WTC11 (cell line): Measurements from ENCODE around the gene MYO3A. TPM values are rescaled to one million over a fixed set of nuclear protein-coding genes. Genes with fewer than 3 reads are reported as not detected.

Experiments used
- ATAC-seq: fragments of 200-7000 bp; cut with Tn5 transposase; 2 replicates; pipeline ENCODE4 v1.10.0; 2021; ENCODE audit warnings: mild to moderate bottlenecking, moderate library complexity
- CTCF ChIA-PET: fragments of 300-600 bp; sonication (Branson Sonifier 250); formaldehyde crosslinking; loops from one replicate; lab custom pipeline; 2021; ENCODE audit warnings: antibody characterized with exemption; lab: Charles Lee
- POLR2A ChIA-PET: fragments of 350-600 bp; sonication (Branson Sonifier 250); formaldehyde crosslinking; loops from one replicate; lab custom pipeline; 2021; ENCODE audit warnings: antibody characterized with exemption; lab: Charles Lee
- DNase-seq: peaks from one replicate; pipeline ENCODE4 v3.0.0; 2021; ENCODE audit warnings: low spot score
- H3K27ac Mint-ChIP-seq: 2 replicates; pipeline ENCODE4 v1.8.0; 2021; ENCODE audit warnings: mixed read lengths
- H3K27me3 Mint-ChIP-seq: 2 replicates; pipeline ENCODE4 v1.8.0; 2021; ENCODE audit warnings: low read depth, mild to moderate bottlenecking, moderate library complexity, mixed read lengths
- H3K36me3 Mint-ChIP-seq: 2 replicates; pipeline ENCODE4 v1.8.0; 2021; ENCODE audit warnings: mixed read lengths
- H3K4me1 Mint-ChIP-seq: 2 replicates; pipeline ENCODE4 v1.8.0; 2022; ENCODE audit warnings: mixed read lengths
- H3K4me3 Mint-ChIP-seq: 2 replicates; pipeline ENCODE4 v1.8.0; 2021; ENCODE audit warnings: mild to moderate bottlenecking, moderate library complexity, mixed read lengths
- H3K9me3 Mint-ChIP-seq: 2 replicates; pipeline ENCODE4 v1.8.0; 2021; ENCODE audit warnings: mixed read lengths
- KAT7 ChIP-seq: sonication (generic); formaldehyde crosslinking; IDR thresholded peaks from 2 replicates; pipeline ENCODE4 v1.8.1; 2023; ENCODE audit warnings: missing genetic modification reagents, mild to moderate bottlenecking, borderline replicate concordance
- MYBL2 ChIP-seq: sonication (generic); formaldehyde crosslinking; IDR thresholded peaks from 2 replicates; pipeline ENCODE4 v1.8.1; 2023; ENCODE audit warnings: mild to moderate bottlenecking, moderate library complexity, missing genetic modification reagents
- NFATC4 ChIP-seq: fragments of 250-450 bp; sonication (Bioruptor Pico); IDR thresholded peaks from 2 replicates; pipeline ENCODE4 v1.9.0; 2021; ENCODE audit warnings: mild to moderate bottlenecking
- RELA ChIP-seq: sonication (generic); formaldehyde crosslinking; IDR thresholded peaks from 2 replicates; pipeline ENCODE4 v1.8.1; 2022; ENCODE audit warnings: missing genetic modification reagents, mild to moderate bottlenecking, borderline replicate concordance
- SOX15 ChIP-seq: fragments of 250-450 bp; sonication (Bioruptor Pico); IDR thresholded peaks from 2 replicates; pipeline ENCODE4 v1.9.0; 2021; ENCODE audit warnings: mild to moderate bottlenecking
- TP53 ChIP-seq: sonication (generic); formaldehyde crosslinking; IDR thresholded peaks from 2 replicates; pipeline ENCODE4 v1.8.1; 2023; ENCODE audit warnings: mild to moderate bottlenecking, missing genetic modification reagents
- total RNA-seq: library from RNA; stranded (reverse); gene quantifications from 3 replicates; pipeline ENCODE4 v1.2.3, GENCODE V29; 2021
- TF ChIP-seq, protein P1 (sequence below): sonication (generic); formaldehyde crosslinking; IDR thresholded peaks from 2 replicates; pipeline ENCODE4 v1.8.1; 2022; ENCODE audit warnings: missing genetic modification reagents, borderline replicate concordance
- TF ChIP-seq, protein P2 (sequence below): fragments of 250-450 bp; sonication (Bioruptor Pico); IDR thresholded peaks from 2 replicates; pipeline ENCODE4 v1.9.0; 2021; ENCODE audit warnings: mild to moderate bottlenecking, borderline replicate concordance
- TF ChIP-seq, protein P3 (sequence below): sonication (generic); formaldehyde crosslinking; IDR thresholded peaks from 2 replicates; pipeline ENCODE4 v1.8.1; 2023; ENCODE audit warnings: mild to moderate bottlenecking, missing genetic modification reagents
- TF ChIP-seq, protein P4 (sequence below): sonication (generic); formaldehyde crosslinking; IDR thresholded peaks from 2 replicates; pipeline ENCODE4 v1.8.1; 2023; ENCODE audit warnings: mild to moderate bottlenecking, missing genetic modification reagents, borderline replicate concordance
- TF ChIP-seq, protein P5 (sequence below): sonication (generic); formaldehyde crosslinking; conservative IDR thresholded peaks from 2 replicates; pipeline ENCODE4 v1.8.1; 2022; ENCODE audit warnings: mild to moderate bottlenecking, missing genetic modification reagents
- TF ChIP-seq, protein P6 (sequence below): sonication (generic); formaldehyde crosslinking; IDR thresholded peaks from 2 replicates; pipeline ENCODE4 v1.8.0; 2023; ENCODE audit warnings: mild to moderate bottlenecking, missing genetic modification reagents
- TF ChIP-seq, protein P7 (sequence below): sonication (generic); formaldehyde crosslinking; IDR thresholded peaks from 2 replicates; pipeline ENCODE4 v1.8.1; 2023; ENCODE audit warnings: mild to moderate bottlenecking, missing genetic modification reagents, moderate library complexity
- TF ChIP-seq, protein P8 (sequence below): sonication (generic); formaldehyde crosslinking; IDR thresholded peaks from 2 replicates; pipeline ENCODE4 v1.8.0; 2023; ENCODE audit warnings: missing genetic modification reagents, mild to moderate bottlenecking, borderline replicate concordance

The MYO3A gene
- total RNA-seq, 1 experiment from 2014 or later, result 3.7 TPM

DNA sequence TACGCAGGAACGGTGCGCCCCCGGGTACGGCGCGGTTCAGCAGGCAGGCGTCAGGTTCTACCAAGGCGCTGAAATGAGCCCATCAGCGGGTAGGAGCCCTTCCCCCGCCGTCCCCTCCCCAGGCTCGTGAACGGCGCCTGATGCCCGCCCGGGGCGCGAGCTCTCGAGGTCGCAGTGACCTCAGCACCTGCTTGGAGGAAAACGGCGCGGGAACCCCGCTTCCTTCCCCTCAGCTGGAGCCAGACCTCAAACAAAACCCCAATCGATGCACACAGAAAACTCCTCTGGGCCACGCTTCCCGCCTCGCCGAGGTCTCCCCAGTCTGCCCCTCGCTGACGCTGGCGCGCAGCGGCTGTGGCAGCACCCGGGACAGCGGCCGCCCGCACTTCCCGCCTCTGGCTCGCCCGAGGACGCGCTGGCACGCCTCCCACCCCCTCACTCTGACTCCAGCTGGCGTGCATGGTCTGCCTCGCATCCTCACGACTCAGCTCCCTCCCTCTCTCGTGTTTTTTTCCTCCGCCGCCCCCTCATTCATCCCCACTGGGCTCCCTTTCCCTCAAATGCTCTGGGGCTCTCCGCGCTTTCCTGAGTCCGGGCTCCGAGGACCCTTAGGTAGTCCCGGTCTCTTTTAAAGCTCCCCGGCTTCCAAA, 282.0 kb downstream of the MYO3A start:
- H3K27ac Mint-ChIP-seq, result no peak overlapping the region
- ATAC-seq (peak; percentile 46), DNase-seq (peak; percentile 77)
- ChIA-PET CTCF (interaction anchor here (0.5 to 3.6 kb wide), 5 partner anchors 44 to 341 kb away, joined by 3 to 10 read pairs (median 3); no protein-coding TSS in a partner anchor), POLR2A (interaction anchor here (0.8 kb wide), 1 partner anchor 17 kb away, joined by 3 read pairs; no protein-coding TSS in a partner anchor)
- H3K27me3 Mint-ChIP-seq, result peaks cover 65% of the 10 kb centered on the region
- no peaks in the 10 kb centered on the region for H3K36me3 Mint-ChIP-seq
- peak overlapping the region; percentile 76 for H3K4me3 Mint-ChIP-seq
- H3K9me3 Mint-ChIP-seq, result no peaks in the 10 kb centered on the region
- peaks cover 62% of the 10 kb centered on the region for H3K4me1 Mint-ChIP-seq
- TF ChIP-seq, protein P1, sequence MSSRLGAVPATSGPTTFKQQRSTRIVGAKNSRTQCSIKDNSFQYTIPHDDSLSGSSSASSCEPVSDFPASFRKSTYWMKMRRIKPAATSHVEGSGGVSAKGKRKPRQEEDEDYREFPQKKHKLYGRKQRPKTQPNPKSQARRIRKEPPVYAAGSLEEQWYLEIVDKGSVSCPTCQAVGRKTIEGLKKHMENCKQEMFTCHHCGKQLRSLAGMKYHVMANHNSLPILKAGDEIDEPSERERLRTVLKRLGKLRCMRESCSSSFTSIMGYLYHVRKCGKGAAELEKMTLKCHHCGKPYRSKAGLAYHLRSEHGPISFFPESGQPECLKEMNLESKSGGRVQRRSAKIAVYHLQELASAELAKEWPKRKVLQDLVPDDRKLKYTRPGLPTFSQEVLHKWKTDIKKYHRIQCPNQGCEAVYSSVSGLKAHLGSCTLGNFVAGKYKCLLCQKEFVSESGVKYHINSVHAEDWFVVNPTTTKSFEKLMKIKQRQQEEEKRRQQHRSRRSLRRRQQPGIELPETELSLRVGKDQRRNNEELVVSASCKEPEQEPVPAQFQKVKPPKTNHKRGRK (CRISPR knock-in tag), result no peak
- TF ChIP-seq, protein P2, sequence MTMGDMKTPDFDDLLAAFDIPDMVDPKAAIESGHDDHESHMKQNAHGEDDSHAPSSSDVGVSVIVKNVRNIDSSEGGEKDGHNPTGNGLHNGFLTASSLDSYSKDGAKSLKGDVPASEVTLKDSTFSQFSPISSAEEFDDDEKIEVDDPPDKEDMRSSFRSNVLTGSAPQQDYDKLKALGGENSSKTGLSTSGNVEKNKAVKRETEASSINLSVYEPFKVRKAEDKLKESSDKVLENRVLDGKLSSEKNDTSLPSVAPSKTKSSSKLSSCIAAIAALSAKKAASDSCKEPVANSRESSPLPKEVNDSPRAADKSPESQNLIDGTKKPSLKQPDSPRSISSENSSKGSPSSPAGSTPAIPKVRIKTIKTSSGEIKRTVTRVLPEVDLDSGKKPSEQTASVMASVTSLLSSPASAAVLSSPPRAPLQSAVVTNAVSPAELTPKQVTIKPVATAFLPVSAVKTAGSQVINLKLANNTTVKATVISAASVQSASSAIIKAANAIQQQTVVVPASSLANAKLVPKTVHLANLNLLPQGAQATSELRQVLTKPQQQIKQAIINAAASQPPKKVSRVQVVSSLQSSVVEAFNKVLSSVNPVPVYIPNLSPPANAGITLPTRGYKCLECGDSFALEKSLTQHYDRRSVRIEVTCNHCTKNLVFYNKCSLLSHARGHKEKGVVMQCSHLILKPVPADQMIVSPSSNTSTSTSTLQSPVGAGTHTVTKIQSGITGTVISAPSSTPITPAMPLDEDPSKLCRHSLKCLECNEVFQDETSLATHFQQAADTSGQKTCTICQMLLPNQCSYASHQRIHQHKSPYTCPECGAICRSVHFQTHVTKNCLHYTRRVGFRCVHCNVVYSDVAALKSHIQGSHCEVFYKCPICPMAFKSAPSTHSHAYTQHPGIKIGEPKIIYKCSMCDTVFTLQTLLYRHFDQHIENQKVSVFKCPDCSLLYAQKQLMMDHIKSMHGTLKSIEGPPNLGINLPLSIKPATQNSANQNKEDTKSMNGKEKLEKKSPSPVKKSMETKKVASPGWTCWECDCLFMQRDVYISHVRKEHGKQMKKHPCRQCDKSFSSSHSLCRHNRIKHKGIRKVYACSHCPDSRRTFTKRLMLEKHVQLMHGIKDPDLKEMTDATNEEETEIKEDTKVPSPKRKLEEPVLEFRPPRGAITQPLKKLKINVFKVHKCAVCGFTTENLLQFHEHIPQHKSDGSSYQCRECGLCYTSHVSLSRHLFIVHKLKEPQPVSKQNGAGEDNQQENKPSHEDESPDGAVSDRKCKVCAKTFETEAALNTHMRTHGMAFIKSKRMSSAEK (CRISPR knock-in tag), result no peak
- no peak for TF ChIP-seq SOX15 (CRISPR knock-in tag)
- peak; percentile 69; the same call in 1 of the 2 replicates for TF ChIP-seq MYBL2
- TF ChIP-seq, protein P3, sequence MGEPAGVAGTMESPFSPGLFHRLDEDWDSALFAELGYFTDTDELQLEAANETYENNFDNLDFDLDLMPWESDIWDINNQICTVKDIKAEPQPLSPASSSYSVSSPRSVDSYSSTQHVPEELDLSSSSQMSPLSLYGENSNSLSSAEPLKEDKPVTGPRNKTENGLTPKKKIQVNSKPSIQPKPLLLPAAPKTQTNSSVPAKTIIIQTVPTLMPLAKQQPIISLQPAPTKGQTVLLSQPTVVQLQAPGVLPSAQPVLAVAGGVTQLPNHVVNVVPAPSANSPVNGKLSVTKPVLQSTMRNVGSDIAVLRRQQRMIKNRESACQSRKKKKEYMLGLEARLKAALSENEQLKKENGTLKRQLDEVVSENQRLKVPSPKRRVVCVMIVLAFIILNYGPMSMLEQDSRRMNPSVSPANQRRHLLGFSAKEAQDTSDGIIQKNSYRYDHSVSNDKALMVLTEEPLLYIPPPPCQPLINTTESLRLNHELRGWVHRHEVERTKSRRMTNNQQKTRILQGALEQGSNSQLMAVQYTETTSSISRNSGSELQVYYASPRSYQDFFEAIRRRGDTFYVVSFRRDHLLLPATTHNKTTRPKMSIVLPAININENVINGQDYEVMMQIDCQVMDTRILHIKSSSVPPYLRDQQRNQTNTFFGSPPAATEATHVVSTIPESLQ (CRISPR knock-in tag), result 0 out of 2 replicates have a peak, but pooled peaks have one; percentile 15
- TF ChIP-seq, protein P4, sequence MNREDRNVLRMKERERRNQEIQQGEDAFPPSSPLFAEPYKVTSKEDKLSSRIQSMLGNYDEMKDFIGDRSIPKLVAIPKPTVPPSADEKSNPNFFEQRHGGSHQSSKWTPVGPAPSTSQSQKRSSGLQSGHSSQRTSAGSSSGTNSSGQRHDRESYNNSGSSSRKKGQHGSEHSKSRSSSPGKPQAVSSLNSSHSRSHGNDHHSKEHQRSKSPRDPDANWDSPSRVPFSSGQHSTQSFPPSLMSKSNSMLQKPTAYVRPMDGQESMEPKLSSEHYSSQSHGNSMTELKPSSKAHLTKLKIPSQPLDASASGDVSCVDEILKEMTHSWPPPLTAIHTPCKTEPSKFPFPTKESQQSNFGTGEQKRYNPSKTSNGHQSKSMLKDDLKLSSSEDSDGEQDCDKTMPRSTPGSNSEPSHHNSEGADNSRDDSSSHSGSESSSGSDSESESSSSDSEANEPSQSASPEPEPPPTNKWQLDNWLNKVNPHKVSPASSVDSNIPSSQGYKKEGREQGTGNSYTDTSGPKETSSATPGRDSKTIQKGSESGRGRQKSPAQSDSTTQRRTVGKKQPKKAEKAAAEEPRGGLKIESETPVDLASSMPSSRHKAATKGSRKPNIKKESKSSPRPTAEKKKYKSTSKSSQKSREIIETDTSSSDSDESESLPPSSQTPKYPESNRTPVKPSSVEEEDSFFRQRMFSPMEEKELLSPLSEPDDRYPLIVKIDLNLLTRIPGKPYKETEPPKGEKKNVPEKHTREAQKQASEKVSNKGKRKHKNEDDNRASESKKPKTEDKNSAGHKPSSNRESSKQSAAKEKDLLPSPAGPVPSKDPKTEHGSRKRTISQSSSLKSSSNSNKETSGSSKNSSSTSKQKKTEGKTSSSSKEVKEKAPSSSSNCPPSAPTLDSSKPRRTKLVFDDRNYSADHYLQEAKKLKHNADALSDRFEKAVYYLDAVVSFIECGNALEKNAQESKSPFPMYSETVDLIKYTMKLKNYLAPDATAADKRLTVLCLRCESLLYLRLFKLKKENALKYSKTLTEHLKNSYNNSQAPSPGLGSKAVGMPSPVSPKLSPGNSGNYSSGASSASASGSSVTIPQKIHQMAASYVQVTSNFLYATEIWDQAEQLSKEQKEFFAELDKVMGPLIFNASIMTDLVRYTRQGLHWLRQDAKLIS, result peak; percentile 73; the same call in 1 of the 2 replicates
- TF ChIP-seq, protein P5, sequence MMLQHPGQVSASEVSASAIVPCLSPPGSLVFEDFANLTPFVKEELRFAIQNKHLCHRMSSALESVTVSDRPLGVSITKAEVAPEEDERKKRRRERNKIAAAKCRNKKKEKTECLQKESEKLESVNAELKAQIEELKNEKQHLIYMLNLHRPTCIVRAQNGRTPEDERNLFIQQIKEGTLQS (CRISPR knock-in tag), result 0 out of 2 replicates have a peak, but pooled peaks have one; percentile 29
- TF ChIP-seq RELA, result peak; percentile 91; the same call in 1 of the 2 replicates
- TF ChIP-seq, protein P6, sequence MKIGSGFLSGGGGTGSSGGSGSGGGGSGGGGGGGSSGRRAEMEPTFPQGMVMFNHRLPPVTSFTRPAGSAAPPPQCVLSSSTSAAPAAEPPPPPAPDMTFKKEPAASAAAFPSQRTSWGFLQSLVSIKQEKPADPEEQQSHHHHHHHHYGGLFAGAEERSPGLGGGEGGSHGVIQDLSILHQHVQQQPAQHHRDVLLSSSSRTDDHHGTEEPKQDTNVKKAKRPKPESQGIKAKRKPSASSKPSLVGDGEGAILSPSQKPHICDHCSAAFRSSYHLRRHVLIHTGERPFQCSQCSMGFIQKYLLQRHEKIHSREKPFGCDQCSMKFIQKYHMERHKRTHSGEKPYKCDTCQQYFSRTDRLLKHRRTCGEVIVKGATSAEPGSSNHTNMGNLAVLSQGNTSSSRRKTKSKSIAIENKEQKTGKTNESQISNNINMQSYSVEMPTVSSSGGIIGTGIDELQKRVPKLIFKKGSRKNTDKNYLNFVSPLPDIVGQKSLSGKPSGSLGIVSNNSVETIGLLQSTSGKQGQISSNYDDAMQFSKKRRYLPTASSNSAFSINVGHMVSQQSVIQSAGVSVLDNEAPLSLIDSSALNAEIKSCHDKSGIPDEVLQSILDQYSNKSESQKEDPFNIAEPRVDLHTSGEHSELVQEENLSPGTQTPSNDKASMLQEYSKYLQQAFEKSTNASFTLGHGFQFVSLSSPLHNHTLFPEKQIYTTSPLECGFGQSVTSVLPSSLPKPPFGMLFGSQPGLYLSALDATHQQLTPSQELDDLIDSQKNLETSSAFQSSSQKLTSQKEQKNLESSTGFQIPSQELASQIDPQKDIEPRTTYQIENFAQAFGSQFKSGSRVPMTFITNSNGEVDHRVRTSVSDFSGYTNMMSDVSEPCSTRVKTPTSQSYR (CRISPR knock-in tag), result peak; percentile 90
- peak; percentile 88 for TF ChIP-seq TP53
- TF ChIP-seq, protein P7, sequence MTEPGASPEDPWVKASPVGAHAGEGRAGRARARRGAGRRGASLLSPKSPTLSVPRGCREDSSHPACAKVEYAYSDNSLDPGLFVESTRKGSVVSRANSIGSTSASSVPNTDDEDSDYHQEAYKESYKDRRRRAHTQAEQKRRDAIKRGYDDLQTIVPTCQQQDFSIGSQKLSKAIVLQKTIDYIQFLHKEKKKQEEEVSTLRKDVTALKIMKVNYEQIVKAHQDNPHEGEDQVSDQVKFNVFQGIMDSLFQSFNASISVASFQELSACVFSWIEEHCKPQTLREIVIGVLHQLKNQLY (CRISPR knock-in tag), result no peak
- TF ChIP-seq, protein P8, sequence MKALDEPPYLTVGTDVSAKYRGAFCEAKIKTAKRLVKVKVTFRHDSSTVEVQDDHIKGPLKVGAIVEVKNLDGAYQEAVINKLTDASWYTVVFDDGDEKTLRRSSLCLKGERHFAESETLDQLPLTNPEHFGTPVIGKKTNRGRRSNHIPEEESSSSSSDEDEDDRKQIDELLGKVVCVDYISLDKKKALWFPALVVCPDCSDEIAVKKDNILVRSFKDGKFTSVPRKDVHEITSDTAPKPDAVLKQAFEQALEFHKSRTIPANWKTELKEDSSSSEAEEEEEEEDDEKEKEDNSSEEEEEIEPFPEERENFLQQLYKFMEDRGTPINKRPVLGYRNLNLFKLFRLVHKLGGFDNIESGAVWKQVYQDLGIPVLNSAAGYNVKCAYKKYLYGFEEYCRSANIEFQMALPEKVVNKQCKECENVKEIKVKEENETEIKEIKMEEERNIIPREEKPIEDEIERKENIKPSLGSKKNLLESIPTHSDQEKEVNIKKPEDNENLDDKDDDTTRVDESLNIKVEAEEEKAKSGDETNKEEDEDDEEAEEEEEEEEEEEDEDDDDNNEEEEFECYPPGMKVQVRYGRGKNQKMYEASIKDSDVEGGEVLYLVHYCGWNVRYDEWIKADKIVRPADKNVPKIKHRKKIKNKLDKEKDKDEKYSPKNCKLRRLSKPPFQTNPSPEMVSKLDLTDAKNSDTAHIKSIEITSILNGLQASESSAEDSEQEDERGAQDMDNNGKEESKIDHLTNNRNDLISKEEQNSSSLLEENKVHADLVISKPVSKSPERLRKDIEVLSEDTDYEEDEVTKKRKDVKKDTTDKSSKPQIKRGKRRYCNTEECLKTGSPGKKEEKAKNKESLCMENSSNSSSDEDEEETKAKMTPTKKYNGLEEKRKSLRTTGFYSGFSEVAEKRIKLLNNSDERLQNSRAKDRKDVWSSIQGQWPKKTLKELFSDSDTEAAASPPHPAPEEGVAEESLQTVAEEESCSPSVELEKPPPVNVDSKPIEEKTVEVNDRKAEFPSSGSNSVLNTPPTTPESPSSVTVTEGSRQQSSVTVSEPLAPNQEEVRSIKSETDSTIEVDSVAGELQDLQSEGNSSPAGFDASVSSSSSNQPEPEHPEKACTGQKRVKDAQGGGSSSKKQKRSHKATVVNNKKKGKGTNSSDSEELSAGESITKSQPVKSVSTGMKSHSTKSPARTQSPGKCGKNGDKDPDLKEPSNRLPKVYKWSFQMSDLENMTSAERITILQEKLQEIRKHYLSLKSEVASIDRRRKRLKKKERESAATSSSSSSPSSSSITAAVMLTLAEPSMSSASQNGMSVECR (CRISPR knock-in tag), result peak; percentile 95
- peak; percentile 93 for TF ChIP-seq KAT7 (CRISPR knock-in tag)
- no peak for TF ChIP-seq NFATC4 (CRISPR knock-in tag)
